ENCODE results near the gene AMPD1.

The AMPD1 gene

GRCh38 chr1:114627107-114627506 is 68.2 kb downstream of the AMPD1 start:
- no peak for DNase-seq

GRCh38 chr1:114623364-114623763 is 72.0 kb downstream of the AMPD1 start:
- no peak for DNase-seq

All from NCI-H1417 treated with DMSO at 0.1 percent for 48 hours (cell line).